ENCODE measurements around the gene SLC6A19. TPM values are rescaled to one million over a fixed set of nuclear protein-coding genes. Genes with fewer than 3 reads are reported as not detected.
"Not testable (repeated sequence)": the region's sequence is repeated elsewhere in the genome, so short reads cannot be mapped to it uniquely, and the experiment has no call there.

SLC6A19 gene
- total and polyA plus RNA-seq, 2 experiments from 2014 or later: 5.2 to 5.8 TPM

DNA sequence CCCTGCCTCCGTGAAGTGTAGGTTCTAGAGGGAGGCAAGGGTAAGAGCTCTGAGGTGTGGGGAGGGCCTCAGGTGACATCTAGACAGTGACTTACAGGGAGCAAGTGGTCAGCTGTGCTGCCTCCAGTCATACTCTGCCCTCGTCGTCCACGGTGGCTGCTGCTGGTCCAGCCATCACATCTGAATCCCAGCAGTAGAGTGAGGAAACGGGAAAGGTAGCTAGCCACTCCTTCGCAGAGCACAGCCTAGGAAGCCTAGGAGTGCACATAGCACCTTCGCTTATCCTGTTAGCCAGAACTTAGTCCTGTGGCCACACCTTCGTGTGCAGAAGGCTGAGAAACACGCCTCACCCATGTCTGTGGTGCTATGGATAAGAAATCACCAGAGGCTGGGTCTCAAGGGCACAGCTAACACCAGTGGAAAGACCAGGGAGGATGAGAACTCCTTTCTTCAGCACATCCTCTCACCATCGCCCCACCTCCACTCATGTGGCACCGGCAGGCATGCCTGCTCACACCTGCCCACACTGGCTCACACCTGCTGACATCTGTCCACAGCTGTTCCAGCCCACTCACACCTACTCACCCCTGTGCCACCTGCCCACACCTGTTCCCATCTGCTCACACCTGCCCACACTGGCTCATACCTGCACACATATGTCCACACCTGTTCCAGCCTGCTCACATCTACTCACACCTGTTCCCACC, 44.5 kb upstream of the SLC6A19 start:
- Histone ChIP-seq H4K20me1 (ENCODE audit: insufficient read depth, poor library complexity, severe bottlenecking) (no peaks in the 10 kb centered on the region), H3K4me2 (no peak overlapping the region), H3K4me3 (no peak overlapping the region), H3K4me1 (ENCODE audit: insufficient read depth) (peaks cover 9% of the 10 kb centered on the region), H3K79me2 (no peaks in the 10 kb centered on the region), H2AFZ (no peak overlapping the region), H3K27me3 (peaks cover 11% of the 10 kb centered on the region), H3K27ac (no peak overlapping the region), H3K9me2 (replicated peaks; ENCODE audit: insufficient read depth) (no peaks in the 10 kb centered on the region), H3K9me3 (ENCODE audit: low read depth) (no peaks in the 10 kb centered on the region), H3K36me3 (replicated peaks; ENCODE audit: insufficient read depth, low read depth) (no peaks in the 10 kb centered on the region)
- 92% methylated on average over 11 of the region's 11 CpGs for WGBS (ENCODE audit: low lambda C conversion rate, missing lambda C conversion rate)
- TF ChIP-seq, protein P1, sequence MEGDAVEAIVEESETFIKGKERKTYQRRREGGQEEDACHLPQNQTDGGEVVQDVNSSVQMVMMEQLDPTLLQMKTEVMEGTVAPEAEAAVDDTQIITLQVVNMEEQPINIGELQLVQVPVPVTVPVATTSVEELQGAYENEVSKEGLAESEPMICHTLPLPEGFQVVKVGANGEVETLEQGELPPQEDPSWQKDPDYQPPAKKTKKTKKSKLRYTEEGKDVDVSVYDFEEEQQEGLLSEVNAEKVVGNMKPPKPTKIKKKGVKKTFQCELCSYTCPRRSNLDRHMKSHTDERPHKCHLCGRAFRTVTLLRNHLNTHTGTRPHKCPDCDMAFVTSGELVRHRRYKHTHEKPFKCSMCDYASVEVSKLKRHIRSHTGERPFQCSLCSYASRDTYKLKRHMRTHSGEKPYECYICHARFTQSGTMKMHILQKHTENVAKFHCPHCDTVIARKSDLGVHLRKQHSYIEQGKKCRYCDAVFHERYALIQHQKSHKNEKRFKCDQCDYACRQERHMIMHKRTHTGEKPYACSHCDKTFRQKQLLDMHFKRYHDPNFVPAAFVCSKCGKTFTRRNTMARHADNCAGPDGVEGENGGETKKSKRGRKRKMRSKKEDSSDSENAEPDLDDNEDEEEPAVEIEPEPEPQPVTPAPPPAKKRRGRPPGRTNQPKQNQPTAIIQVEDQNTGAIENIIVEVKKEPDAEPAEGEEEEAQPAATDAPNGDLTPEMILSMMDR (IDR thresholded peaks at IDR 0.05; ENCODE audit: poor library complexity): no peak
- no peak for TF ChIP-seq EZH2 (IDR thresholded peaks at IDR 0.05; ENCODE audit: borderline replicate concordance)
- TF ChIP-seq EZH2phosphoT487 (IDR thresholded peaks at IDR 0.05; ENCODE audit: low read depth, severe bottlenecking, unreplicated experiment): no peak
- no peak for DNase-seq (ENCODE audit: low spot score)

DNA sequence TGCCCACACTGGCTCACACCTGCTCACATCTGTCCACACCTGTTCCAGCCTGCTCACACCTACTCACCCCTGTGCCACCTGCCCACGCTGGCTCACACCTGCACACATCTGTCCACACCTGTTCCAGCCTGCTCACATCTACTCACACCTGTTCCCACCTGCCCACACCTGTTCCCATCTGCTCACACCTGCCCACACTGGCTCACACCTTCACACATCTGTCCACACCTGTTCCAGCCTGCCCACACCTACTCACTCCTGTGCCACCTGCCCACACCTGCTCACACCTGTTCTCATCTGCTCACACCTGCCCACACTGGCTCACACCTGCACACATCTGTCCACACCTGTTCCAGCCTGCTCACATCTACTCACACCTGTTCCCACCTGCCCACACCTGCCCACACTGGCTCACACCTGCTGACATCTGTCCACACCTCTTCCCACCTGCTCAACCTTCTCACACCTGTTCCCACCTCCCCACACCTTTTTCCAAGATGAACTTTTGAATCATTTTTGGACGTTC, 43.9 kb upstream of the SLC6A19 start:
- H3K9me2 ChIP-seq (replicated peaks; ENCODE audit: insufficient read depth); DNase-seq (ENCODE audit: low spot score); H3K9me3 ChIP-seq (ENCODE audit: low read depth); H3K4me1 ChIP-seq (ENCODE audit: insufficient read depth); H3K4me2 ChIP-seq; H3K27ac ChIP-seq; H3K36me3 ChIP-seq (replicated peaks; ENCODE audit: insufficient read depth, low read depth); H3K4me3 ChIP-seq; H2AFZ ChIP-seq; H3K79me2 ChIP-seq; H4K20me1 ChIP-seq (ENCODE audit: insufficient read depth, poor library complexity, severe bottlenecking): not testable (repeated sequence)
- peaks cover 11% of the 10 kb centered on the region for H3K27me3 ChIP-seq
- 88% methylated on average over 2 of the region's 2 CpGs for whole genome bisulfite sequencing (ENCODE audit: low lambda C conversion rate, missing lambda C conversion rate)

DNA sequence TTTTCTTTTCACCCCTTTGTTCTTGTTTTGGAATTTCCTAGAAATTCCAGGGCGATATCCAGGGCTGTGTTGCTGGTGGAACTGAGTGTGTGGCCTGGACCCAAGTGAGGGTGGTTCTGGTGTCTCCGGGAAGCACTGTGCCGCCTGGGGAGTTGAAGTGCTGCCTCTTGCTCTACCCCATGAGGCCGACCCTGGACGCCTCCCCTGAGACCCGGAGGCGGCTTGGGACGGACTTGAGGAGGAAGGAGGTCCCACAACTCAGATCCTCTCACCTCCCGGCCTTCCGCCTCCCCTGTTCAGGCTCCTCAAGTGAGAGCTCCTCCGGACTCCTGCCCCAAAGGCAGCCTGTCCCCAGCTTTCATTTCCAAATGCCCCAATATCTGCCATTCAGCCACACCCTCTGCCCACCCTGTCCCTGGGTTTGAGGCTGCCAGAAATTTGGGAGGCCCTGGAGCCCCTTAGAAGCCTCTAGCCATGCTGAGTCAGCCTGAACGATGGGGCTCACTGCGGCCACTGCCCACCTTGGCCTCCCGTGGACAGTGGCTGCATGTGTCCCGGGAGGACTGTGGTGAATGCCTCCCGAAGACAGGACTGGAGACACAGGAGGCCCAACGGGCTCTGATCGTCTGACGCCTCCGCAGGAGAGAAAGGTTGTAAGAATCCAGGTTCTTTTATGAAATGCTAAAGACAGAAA, 42.6 kb upstream of the SLC6A19 start:
- H3K36me3 ChIP-seq (replicated peaks; ENCODE audit: insufficient read depth, low read depth): no peaks in the 10 kb centered on the region

More for the DNA sequence above, 42.6 kb upstream of the SLC6A19 start:
- no peak overlapping the region for H2AFZ ChIP-seq
- no peak overlapping the region for H3K27ac ChIP-seq
- H3K4me3 ChIP-seq: no peak overlapping the region
- TF ChIP-seq, protein P1 (IDR thresholded peaks at IDR 0.05; ENCODE audit: poor library complexity): no peak
- TF ChIP-seq EZH2phosphoT487 (IDR thresholded peaks at IDR 0.05; ENCODE audit: low read depth, severe bottlenecking, unreplicated experiment) (no peak), EZH2 (IDR thresholded peaks at IDR 0.05; ENCODE audit: borderline replicate concordance) (no peak)
- DNase-seq (ENCODE audit: low spot score): no peak
- whole genome bisulfite sequencing (ENCODE audit: low lambda C conversion rate, missing lambda C conversion rate): 81% methylated on average over 20 of the region's 20 CpGs
- H3K4me2 ChIP-seq: no peak overlapping the region
- H4K20me1 ChIP-seq (ENCODE audit: insufficient read depth, poor library complexity, severe bottlenecking): no peaks in the 10 kb centered on the region
- H3K27me3 ChIP-seq: peaks cover 11% of the 10 kb centered on the region
- peaks cover 3% of the 10 kb centered on the region for H3K4me1 ChIP-seq (ENCODE audit: insufficient read depth)
- H3K9me2 ChIP-seq (replicated peaks; ENCODE audit: insufficient read depth): no peaks in the 10 kb centered on the region
- H3K9me3 ChIP-seq (ENCODE audit: low read depth): no peaks in the 10 kb centered on the region
- H3K79me2 ChIP-seq: no peaks in the 10 kb centered on the region
